ENCODE measurements around the gene NUP93. TPM values are rescaled to one million over a fixed set of nuclear protein-coding genes. Genes with fewer than 3 reads are reported as not detected.

The NUP93 gene
- polyA plus RNA-seq, 1 of the 3 experiments (the other 2 are of a cell fraction) = 43.1 TPM

GRCh38 chr16:56896244-56896643 lies 166.3 kb downstream of the NUP93 start:
- no peak overlapping the region for H3K27ac ChIP-seq (ENCODE audit: low read depth in 2 of 2, low read length in 1 of 2)
- no peak overlapping the region for H3K4me3 ChIP-seq (ENCODE audit: low read depth in 2 of 2, low read length in 1 of 2)
- ChIA-PET CTCF (interaction anchor here (0.8 to 0.9 kb wide), 2 partner anchors 9 to 35 kb away, joined by 3 read pairs; no protein-coding TSS in a partner anchor), POLR2A (no interaction called here)
- no peaks in the 10 kb centered on the region for H3K27me3 ChIP-seq (ENCODE audit: insufficient read depth)
- no peak overlapping the region for H2AFZ ChIP-seq (ENCODE audit: low read depth)
- DNase-seq = no peak
- no peaks in the 10 kb centered on the region for H3K36me3 ChIP-seq (replicated peaks in 1 of 2; ENCODE audit: control insufficient read depth in 1 of 2, insufficient read depth in 2 of 2, low read length in 1 of 2)
- no peaks in the 10 kb centered on the region for H3K9me3 ChIP-seq
- no peaks in the 10 kb centered on the region for H3K79me2 ChIP-seq (ENCODE audit: insufficient read depth)
- 68% methylated on average over 2 of the region's 3 CpGs for whole genome bisulfite sequencing (ENCODE audit: low lambda C conversion rate)
- H4K20me1 ChIP-seq (ENCODE audit: insufficient read depth) = no peaks in the 10 kb centered on the region
- TF ChIP-seq EZH2phosphoT487 (IDR thresholded peaks at IDR 0.05; ENCODE audit: borderline replicate concordance, low read depth) = no peak
- TF ChIP-seq USF2 (IDR thresholded peaks at IDR 0.05; ENCODE audit: borderline replicate concordance, low read depth, low read length) = no peak
- TF ChIP-seq PBX3 (IDR thresholded peaks at IDR 0.05) = no peak
- no peak for TF ChIP-seq POLR2AphosphoS5 (IDR thresholded peaks at IDR 0.05; ENCODE audit: low read depth, low read length)
- TF ChIP-seq RFX5 (IDR thresholded peaks at IDR 0.05; ENCODE audit: low read length) = no peak
- no peaks in the 10 kb centered on the region for H3F3A ChIP-seq (replicated peaks; ENCODE audit: insufficient read depth)
- H3K4me1 ChIP-seq (ENCODE audit: control insufficient read depth in 1 of 2, insufficient read depth in 2 of 2, low read depth in 1 of 2, low read length in 1 of 2) = no peaks in the 10 kb centered on the region
- H3K9ac ChIP-seq = no peak overlapping the region
- no peaks in the 10 kb centered on the region for H3K9me2 ChIP-seq
- H3K4me2 ChIP-seq = no peak overlapping the region

GRCh38 chr16:56897026-56897799 lies 167.3 kb downstream of the NUP93 start:
- TF ChIP-seq REST (IDR thresholded peaks at IDR 0.05; ENCODE audit: low read depth, low read length) (no peak), CTCF (IDR thresholded peaks at IDR 0.05) (no peak), ELF1 (IDR thresholded peaks at IDR 0.05) (no peak), RXRA (IDR thresholded peaks at IDR 0.05; ENCODE audit: borderline replicate concordance, low read depth) (no peak), GATA2 (CRISPR knock-in tag; IDR thresholded peaks at IDR 0.05) (no peak), ZBTB33 (IDR thresholded peaks at IDR 0.05; ENCODE audit: borderline replicate concordance, low read depth) (no peak), RCOR1 (IDR thresholded peaks at IDR 0.05; ENCODE audit: low read length) (no peak), POLR2AphosphoS5 (IDR thresholded peaks at IDR 0.05; ENCODE audit: low read depth, low read length) (no peak), NRF1 (IDR thresholded peaks at IDR 0.05; ENCODE audit: low read depth, low read length) (no peak)
- no peaks in the 10 kb centered on the region for H3F3A ChIP-seq (replicated peaks; ENCODE audit: insufficient read depth)
- 79% methylated on average over 8 of the region's 8 CpGs for WGBS (ENCODE audit: low lambda C conversion rate)
- no peak overlapping the region for H3K4me2 ChIP-seq
- no peaks in the 10 kb centered on the region for H3K27me3 ChIP-seq (ENCODE audit: insufficient read depth)
- no peaks in the 10 kb centered on the region for H3K79me2 ChIP-seq (ENCODE audit: insufficient read depth)
- DNase-seq = no peak
- H3K4me1 ChIP-seq (ENCODE audit: control insufficient read depth in 1 of 2, insufficient read depth in 2 of 2, low read depth in 1 of 2, low read length in 1 of 2) = no peaks in the 10 kb centered on the region
- CTCF ChIA-PET = interaction anchor here (0.9 kb wide), 1 partner anchor 8 kb away, joined by 3 read pairs; no protein-coding TSS in a partner anchor
- POLR2A ChIA-PET = no interaction called here
- H3K9me3 ChIP-seq = no peaks in the 10 kb centered on the region
- no peaks in the 10 kb centered on the region for H3K9me2 ChIP-seq
- H2AFZ ChIP-seq (ENCODE audit: low read depth) = no peak overlapping the region
- no peak overlapping the region for H3K27ac ChIP-seq (ENCODE audit: low read depth in 2 of 2, low read length in 1 of 2)
- H3K9ac ChIP-seq = no peak overlapping the region
- no peak overlapping the region for H3K4me3 ChIP-seq (ENCODE audit: low read depth in 2 of 2, low read length in 1 of 2)
- no peaks in the 10 kb centered on the region for H3K36me3 ChIP-seq (replicated peaks in 1 of 2; ENCODE audit: control insufficient read depth in 1 of 2, insufficient read depth in 2 of 2, low read length in 1 of 2)
- no peaks in the 10 kb centered on the region for H4K20me1 ChIP-seq (ENCODE audit: insufficient read depth)
